Adrenal gland (tissue), 5 donors: ENCODE data around the gene LLGL1.

Experiments
- CTCF ChIP-seq, 6 experiments: fragments of 450-650 bp in 4 of 6; fragments of 200-600 bp in 2 of 6; sonication (generic) in 1 of 6; IDR thresholded peaks; 1 replicate in 5 of 6; 2 replicates in 1 of 6; pipeline versions ENCODE4 v1.5.1 to v1.8.0; 2016 to 2021; ENCODE audit warnings: antibody characterized with exemption in 6 of 6, mild to moderate bottlenecking in 2 of 6, moderate library complexity in 1 of 6
- POLR2A ChIP-seq, 2 donors: fragments of 450-650 bp; IDR thresholded peaks; one replicate each; pipeline ENCODE4 v1.6.1; 2017; ENCODE audit warnings: antibody characterized with exemption in 2 of 2, mild to moderate bottlenecking in 2 of 2, moderate library complexity in 1 of 2
- donor health status: DM: no; HTN: no; CAD: no.

- TF ChIP-seq POLR2A (IDR thresholded peaks at IDR 0.05) = no peak
- TF ChIP-seq CTCF (IDR thresholded peaks at IDR 0.05) = no peak
Observed at GRCh38 chr17:18245038-18245776, 19.8 kb downstream of the LLGL1 start.
